A673 (cell line): ENCODE measurements around the gene ADORA2B.

Source experiments
- EZH2 ChIP-seq: fragments of 200-600 bp; sonication (generic); IDR thresholded peaks from 2 replicates; pipeline ENCODE4 v1.6.1; 2017; ENCODE audit warnings: borderline replicate concordance, low read depth, mild to moderate bottlenecking, mixed read lengths, antibody characterized with exemption, low read length; ENCODE audit not compliant: poor library complexity, severe bottlenecking
- TF ChIP-seq, protein P1 (sequence below): fragments of 300-800, 200-600 bp; sonication (generic); conservative IDR thresholded peaks from 2 replicates; pipeline ENCODE4 v1.5.1; 2017; ENCODE audit warnings: low read depth, mild to moderate bottlenecking, antibody characterized with exemption, low read length, moderate library complexity, mixed read lengths

DNA sequence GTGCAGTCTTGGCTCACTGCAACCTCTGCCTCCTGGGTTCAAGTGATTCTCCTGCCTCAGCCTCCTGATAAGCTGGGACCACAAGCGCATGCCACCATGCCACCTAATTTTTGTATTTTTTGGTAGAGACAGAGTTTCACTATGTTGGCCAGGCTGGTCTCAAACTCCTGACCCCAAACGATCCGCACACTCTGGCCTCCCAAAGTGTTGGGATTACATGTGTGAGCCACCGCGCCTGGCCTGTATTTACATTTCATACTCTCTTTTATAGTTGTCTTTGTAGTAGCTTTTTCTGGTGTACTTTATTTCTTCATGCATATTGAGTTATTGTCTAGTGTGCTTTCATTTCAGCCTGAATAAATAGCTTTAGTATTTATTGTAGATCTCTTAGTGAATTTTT is 10.1 kb upstream of the ADORA2B start:
- TF ChIP-seq, protein P1, sequence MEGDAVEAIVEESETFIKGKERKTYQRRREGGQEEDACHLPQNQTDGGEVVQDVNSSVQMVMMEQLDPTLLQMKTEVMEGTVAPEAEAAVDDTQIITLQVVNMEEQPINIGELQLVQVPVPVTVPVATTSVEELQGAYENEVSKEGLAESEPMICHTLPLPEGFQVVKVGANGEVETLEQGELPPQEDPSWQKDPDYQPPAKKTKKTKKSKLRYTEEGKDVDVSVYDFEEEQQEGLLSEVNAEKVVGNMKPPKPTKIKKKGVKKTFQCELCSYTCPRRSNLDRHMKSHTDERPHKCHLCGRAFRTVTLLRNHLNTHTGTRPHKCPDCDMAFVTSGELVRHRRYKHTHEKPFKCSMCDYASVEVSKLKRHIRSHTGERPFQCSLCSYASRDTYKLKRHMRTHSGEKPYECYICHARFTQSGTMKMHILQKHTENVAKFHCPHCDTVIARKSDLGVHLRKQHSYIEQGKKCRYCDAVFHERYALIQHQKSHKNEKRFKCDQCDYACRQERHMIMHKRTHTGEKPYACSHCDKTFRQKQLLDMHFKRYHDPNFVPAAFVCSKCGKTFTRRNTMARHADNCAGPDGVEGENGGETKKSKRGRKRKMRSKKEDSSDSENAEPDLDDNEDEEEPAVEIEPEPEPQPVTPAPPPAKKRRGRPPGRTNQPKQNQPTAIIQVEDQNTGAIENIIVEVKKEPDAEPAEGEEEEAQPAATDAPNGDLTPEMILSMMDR, result no peak
- no peak for TF ChIP-seq EZH2
